ENCODE measurements around the gene LCN2.
"Not testable (repeated sequence)": the region's sequence is repeated elsewhere in the genome, so short reads cannot be mapped to it uniquely, and the experiment has no call there.

The LCN2 gene

GRCh38 chr9:128149001-128149701, at the start of gene LCN2:
Gene LCN2 (plus strand): TSS chr9:128149453. CDS start chr9:128149526, 73 bp downstream.
- in situ Hi-C loops (cut with HindIII; ENCODE audit: low sequenced_read_pairs), result no loop called here

DNA sequence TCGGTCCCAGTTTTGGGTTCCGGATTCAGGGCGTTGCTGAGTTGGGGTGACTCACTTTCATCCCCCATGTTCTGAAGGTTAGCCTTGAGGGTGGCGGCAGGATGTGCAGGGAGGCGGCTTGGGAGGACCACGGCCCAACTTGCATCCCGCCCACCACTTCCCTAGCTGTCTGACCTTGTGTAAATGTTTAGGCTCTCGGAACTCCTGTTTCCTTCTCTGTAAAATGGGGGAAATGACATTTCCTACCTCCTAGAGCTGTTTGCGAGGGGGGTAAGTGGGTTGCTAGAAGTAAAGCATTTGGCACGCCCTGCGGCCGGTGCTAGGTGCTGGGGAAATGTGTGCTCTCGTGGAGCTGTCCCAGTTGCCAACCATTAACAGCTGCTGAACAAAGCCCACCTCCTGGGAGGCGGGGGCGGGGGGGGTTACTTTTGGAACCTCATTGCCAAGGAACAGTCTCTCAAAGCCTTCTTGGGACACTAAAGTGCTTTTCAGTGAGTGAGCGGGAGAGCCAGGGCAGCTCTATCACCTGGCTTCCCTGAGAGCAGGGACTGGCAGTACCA, 49.2 kb upstream of the LCN2 start:
- in situ Hi-C loops (cut with HindIII; ENCODE audit: low sequenced_read_pairs), result no loop called here

DNA sequence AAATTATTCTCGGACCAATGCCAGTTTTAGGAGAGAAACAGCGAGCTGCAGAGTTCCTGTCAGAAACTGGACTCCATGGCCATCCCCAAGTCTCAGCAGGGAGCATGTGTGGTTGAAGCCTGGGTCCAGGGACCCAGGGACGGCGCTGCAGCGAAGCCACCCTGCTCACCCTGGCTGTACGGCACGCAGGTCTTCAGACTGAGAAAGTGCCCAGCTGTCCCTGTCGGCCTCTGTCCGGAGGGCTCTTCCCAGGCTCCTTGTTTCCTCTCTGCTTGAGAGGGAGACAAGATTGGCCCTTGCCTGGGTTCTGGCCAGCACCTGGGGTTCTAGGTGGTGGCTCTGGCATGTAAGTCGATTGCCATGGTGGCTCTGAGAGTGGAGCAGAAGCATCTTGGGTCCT, 48.7 kb upstream of the LCN2 start:
- in situ Hi-C loops (cut with HindIII; ENCODE audit: low sequenced_read_pairs), result no loop called here

GRCh38 chr9:128101231-128101661, 48.0 kb upstream of the LCN2 start:
- in situ Hi-C loops (cut with HindIII; ENCODE audit: low sequenced_read_pairs), result no loop called here

GRCh38 chr9:128101690-128102089, 47.6 kb upstream of the LCN2 start:
- in situ Hi-C loops (cut with HindIII; ENCODE audit: low sequenced_read_pairs), result no loop called here

- in situ Hi-C loops (cut with HindIII; ENCODE audit: low sequenced_read_pairs), result no loop called here
Observed at GRCh38 chr9:128102196-128102595, 47.1 kb upstream of the LCN2 start.

GRCh38 chr9:128102861-128103588, 46.2 kb upstream of the LCN2 start:
- in situ Hi-C loops (cut with HindIII; ENCODE audit: low sequenced_read_pairs), result no loop called here

- in situ Hi-C loops (cut with HindIII; ENCODE audit: low sequenced_read_pairs), result no loop called here
Observed at GRCh38 chr9:128103589-128103962, 45.7 kb upstream of the LCN2 start.

DNA sequence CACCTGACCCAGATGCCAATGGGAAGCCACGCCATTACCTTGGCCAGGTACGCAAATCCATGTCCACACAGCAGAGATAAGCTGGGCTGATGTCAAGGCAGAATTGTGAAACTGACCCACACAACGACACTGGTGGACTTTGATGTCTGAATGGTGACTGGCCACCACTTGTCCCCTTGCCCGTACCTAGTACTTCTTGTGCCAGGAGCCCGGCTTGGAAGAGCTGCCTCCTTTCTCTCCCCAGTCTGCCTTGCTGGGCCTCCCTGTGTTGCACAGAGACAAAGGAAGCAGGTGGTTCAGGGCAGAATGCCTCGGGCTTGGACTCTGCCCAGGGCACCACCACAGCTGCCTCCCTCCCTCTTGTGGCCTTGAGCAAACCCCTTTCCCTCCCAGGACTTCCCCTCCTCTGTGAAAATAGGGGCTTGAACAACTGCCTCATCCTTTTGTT, 45.1 kb upstream of the LCN2 start:
- in situ Hi-C loops (cut with HindIII; ENCODE audit: low sequenced_read_pairs), result no loop called here

GRCh38 chr9:128105538-128106175, 43.6 kb upstream of the LCN2 start:
- in situ Hi-C loops (cut with HindIII; ENCODE audit: low sequenced_read_pairs), result no loop called here

DNA sequence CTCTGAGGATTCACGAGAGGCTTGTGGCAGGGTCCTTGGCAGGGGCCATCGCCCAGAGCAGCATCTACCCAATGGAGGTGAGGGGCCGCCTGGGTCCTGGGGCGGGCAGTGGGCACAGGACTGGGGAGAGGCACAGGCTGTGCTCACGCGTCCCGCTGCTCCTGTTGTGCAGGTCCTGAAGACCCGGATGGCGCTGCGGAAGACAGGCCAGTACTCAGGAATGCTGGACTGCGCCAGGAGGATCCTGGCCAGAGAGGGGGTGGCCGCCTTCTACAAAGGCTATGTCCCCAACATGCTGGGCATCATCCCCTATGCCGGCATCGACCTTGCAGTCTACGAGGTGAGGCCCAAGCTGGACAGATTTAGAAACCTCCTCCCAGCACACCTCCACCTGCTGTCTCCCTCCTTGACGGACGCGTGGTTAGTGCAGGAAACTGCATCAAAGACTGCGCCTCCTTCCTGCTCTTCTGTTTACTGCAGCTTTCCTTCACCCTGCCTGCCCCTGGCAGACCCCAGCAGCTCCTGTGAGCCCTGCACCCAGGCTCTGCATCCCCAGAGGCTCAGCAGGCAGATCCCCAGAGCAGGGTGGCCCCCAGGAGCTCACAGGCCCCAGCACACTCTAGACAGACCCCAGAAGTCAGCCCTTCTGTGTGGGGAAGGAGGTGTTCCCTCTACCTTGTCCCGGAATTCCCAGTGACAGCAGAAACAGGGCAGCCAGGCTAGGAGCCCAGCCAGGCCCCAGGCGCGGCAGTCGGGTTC, 42.9 kb upstream of the LCN2 start:
- in situ Hi-C loops (cut with HindIII; ENCODE audit: low sequenced_read_pairs), result no loop called here

DNA sequence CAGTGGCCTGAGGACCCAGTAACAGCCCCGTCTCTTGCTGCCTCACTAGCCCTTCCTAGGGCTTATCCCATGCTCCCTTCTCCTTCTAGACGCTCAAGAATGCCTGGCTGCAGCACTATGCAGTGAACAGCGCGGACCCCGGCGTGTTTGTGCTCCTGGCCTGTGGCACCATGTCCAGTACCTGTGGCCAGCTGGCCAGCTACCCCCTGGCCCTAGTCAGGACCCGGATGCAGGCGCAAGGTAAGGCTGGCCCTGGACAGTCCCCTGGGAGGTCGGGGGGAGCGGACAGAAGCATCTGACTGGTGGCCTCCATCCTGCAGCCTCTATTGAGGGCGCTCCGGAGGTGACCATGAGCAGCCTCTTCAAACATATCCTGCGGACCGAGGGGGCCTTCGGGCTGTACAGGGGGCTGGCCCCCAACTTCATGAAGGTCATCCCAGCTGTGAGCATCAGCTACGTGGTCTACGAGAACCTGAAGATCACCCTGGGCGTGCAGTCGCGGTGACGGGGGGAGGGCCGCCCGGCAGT, 42.2 kb upstream of the LCN2 start:
- in situ Hi-C loops (cut with HindIII; ENCODE audit: low sequenced_read_pairs), result no loop called here

GRCh38 chr9:128107468-128108268, 41.6 kb upstream of the LCN2 start:
- in situ Hi-C loops (cut with HindIII; ENCODE audit: low sequenced_read_pairs), result no loop called here

GRCh38 chr9:128108269-128109049, 40.8 kb upstream of the LCN2 start:
- in situ Hi-C loops (cut with HindIII; ENCODE audit: low sequenced_read_pairs), result no loop called here

- in situ Hi-C loops (cut with HindIII; ENCODE audit: low sequenced_read_pairs), result no loop called here
Observed at GRCh38 chr9:128109050-128109709, 40.1 kb upstream of the LCN2 start.

DNA sequence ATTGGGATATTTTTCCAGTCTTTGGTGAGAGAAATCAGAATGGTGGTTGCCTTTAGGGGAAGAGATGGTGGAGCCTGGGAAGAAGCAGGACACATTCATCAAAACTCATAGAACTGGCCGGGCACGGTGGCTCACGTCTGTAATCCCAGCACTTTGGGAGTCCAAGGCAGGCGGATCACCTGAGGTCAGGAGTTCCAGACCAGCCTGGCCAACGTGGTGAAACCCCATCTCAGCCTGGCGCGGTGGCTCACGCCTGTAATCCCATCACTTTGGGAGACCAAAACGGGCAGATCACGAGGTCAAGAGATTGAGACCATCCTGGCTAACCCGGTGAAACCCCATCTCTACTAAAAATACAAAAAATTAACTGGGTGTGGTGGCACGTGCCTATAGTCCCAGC, 37.5 kb upstream of the LCN2 start:
- in situ Hi-C loops (cut with HindIII; ENCODE audit: low sequenced_read_pairs), result not testable (repeated sequence)

GRCh38 chr9:128113526-128114325, 35.5 kb upstream of the LCN2 start:
- in situ Hi-C loops (cut with HindIII; ENCODE audit: low sequenced_read_pairs), result no loop called here
